Smooth muscle cell (in vitro differentiated cells): ENCODE results near the gene DEFB128. TPM values are rescaled to one million over a fixed set of nuclear protein-coding genes. Genes with fewer than 3 reads are reported as not detected.
"Not testable (repeated sequence)": the region's sequence is repeated elsewhere in the genome, so short reads cannot be mapped to it uniquely, and the experiment has no call there.

Source experiments
- DNase-seq: peaks from one replicate; lab custom pipeline; 2025; ENCODE audit not compliant: unreplicated experiment; lab: John Stamatoyannopoulos, UW
- H2AFZ ChIP-seq: fragments of 200-600 bp; sonication (generic); 2 replicates; pipeline ENCODE4 v1.6.0; 2016; ENCODE audit warnings: antibody characterized with exemption, low read depth, mild to moderate bottlenecking
- H3F3A ChIP-seq: fragments of 200-600 bp; sonication (generic); 2 replicates; pipeline ENCODE4 v1.6.0; 2017; ENCODE audit warnings: antibody characterized with exemption, low read depth
- H3K27ac ChIP-seq: fragments of 200-600 bp; sonication (generic); 2 replicates; pipeline ENCODE4 v1.5.1; 2016; ENCODE audit warnings: low read depth, mild to moderate bottlenecking
- H3K27me3 ChIP-seq: fragments of 200-600 bp; sonication (generic); 2 replicates; pipeline ENCODE4 v1.6.1; 2016; ENCODE audit warnings: low read depth, mild to moderate bottlenecking
- H3K36me3 ChIP-seq: fragments of 200-600 bp; sonication (generic); 2 replicates; pipeline ENCODE4 v1.5.1; 2016; ENCODE audit warnings: low read depth
- H3K4me1 ChIP-seq: fragments of 200-600 bp; sonication (generic); 2 replicates; pipeline ENCODE4 v1.5.1; 2016; ENCODE audit warnings: low read depth
- H3K4me2 ChIP-seq: fragments of 200-600 bp; sonication (generic); 2 replicates; pipeline ENCODE4 v1.6.0; 2016; ENCODE audit warnings: mild to moderate bottlenecking
- H3K4me3 ChIP-seq: fragments of 200-600 bp; sonication (generic); 2 replicates; pipeline ENCODE4 v1.5.1; 2016; ENCODE audit warnings: mild to moderate bottlenecking
- H3K79me2 ChIP-seq: fragments of 200-600 bp; sonication (generic); 2 replicates; pipeline ENCODE4 v1.6.0; 2016; ENCODE audit warnings: low read depth, mild to moderate bottlenecking
- H3K9ac ChIP-seq: fragments of 200-600 bp; sonication (generic); 2 replicates; pipeline ENCODE4 v1.6.0; 2016; ENCODE audit warnings: low read depth
- H3K9me3 ChIP-seq: fragments of 200-600 bp; sonication (generic); replicated peaks from 2 replicates; pipeline ENCODE4 v1.5.1; 2016; ENCODE audit warnings: low read depth
- H4K20me1 ChIP-seq: fragments of 200-600 bp; sonication (generic); 2 replicates; pipeline ENCODE4 v1.6.0; 2016; ENCODE audit warnings: low read depth
- WGBS: methylation state at CpG from one replicate; pipeline ENCODE4 v1.1.7; 2016; ENCODE audit warnings: low lambda C conversion rate; 5-methylcytosine and 5-hydroxymethylcytosine counted together
- polyA plus RNA-seq: library from polyadenylated mRNA; unstranded; fragments of >200 nt; fragmentation: Nextera tagmentation; extraction: Ambion mirVana; gene quantifications from 2 replicates; pipeline ENCODE4 v1.2.1, GENCODE V29; 2016
- total RNA-seq: library from RNA; depleted of rRNA; stranded (reverse); fragments of >200 nt; gene quantifications from 2 replicates; pipeline ENCODE4 v1.2.3, GENCODE V29; 2014
- TF ChIP-seq, protein P1 (sequence below): fragments of 200-600 bp; sonication (generic); IDR thresholded peaks from 2 replicates; pipeline ENCODE4 v1.5.1; 2017; ENCODE audit warnings: borderline replicate concordance, mild to moderate bottlenecking, antibody characterized with exemption; ENCODE audit not compliant: insufficient read depth, poor library complexity, severe bottlenecking

The DEFB128 gene
- total and polyA plus RNA-seq, 2 experiments from 2014 or later, result not detected

DNA sequence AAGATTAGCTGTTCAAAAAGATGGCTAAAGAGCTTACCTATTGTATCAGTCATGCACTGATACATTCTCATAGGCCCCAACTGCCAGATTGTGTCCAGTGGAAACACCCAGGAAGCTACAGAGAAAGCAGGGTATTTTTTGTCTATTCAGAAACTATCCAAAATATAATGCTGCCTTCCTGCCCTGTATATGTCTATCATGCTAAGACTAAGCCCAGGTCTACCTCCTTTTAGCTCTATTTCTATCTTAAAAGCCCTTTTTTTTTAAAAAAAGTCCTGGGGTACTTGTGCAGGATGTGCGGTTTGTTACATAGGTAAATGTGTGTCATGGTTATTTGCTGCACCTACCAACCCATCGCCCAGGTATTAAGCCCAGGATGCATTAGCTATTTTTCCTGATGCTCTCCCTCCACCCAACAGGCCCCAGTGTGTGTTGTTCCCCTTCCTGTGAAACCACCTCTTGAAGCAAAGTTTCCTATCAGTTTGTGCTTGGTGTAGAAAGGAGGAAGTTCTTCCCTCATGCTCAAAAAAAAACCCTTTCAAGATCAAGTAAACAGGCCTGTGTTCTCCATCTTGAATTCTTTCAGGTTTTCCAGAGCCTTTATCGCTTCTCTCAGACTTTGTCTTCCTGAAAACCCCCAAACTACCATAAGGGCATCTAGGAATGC, 38.1 kb upstream of the DEFB128 start:
- H3K4me2 ChIP-seq, result no peak overlapping the region
- no peaks in the 10 kb centered on the region for H3K9me3 ChIP-seq
- H3K9ac ChIP-seq, result no peak overlapping the region
- no peaks in the 10 kb centered on the region for H3K79me2 ChIP-seq
- no peak overlapping the region for H2AFZ ChIP-seq
- 80% methylated on average over 3 of the region's 3 CpGs for WGBS
- H4K20me1 ChIP-seq, result no peaks in the 10 kb centered on the region
- H3K27ac ChIP-seq, result no peak overlapping the region
- no peak for DNase-seq
- H3K4me3 ChIP-seq, result no peak overlapping the region
- no peaks in the 10 kb centered on the region for H3K4me1 ChIP-seq
- H3K36me3 ChIP-seq, result no peaks in the 10 kb centered on the region
- H3K27me3 ChIP-seq, result peaks cover 6% of the 10 kb centered on the region
- TF ChIP-seq, protein P1, sequence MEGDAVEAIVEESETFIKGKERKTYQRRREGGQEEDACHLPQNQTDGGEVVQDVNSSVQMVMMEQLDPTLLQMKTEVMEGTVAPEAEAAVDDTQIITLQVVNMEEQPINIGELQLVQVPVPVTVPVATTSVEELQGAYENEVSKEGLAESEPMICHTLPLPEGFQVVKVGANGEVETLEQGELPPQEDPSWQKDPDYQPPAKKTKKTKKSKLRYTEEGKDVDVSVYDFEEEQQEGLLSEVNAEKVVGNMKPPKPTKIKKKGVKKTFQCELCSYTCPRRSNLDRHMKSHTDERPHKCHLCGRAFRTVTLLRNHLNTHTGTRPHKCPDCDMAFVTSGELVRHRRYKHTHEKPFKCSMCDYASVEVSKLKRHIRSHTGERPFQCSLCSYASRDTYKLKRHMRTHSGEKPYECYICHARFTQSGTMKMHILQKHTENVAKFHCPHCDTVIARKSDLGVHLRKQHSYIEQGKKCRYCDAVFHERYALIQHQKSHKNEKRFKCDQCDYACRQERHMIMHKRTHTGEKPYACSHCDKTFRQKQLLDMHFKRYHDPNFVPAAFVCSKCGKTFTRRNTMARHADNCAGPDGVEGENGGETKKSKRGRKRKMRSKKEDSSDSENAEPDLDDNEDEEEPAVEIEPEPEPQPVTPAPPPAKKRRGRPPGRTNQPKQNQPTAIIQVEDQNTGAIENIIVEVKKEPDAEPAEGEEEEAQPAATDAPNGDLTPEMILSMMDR, result no peak
- H3F3A ChIP-seq, result no peaks in the 10 kb centered on the region

DNA sequence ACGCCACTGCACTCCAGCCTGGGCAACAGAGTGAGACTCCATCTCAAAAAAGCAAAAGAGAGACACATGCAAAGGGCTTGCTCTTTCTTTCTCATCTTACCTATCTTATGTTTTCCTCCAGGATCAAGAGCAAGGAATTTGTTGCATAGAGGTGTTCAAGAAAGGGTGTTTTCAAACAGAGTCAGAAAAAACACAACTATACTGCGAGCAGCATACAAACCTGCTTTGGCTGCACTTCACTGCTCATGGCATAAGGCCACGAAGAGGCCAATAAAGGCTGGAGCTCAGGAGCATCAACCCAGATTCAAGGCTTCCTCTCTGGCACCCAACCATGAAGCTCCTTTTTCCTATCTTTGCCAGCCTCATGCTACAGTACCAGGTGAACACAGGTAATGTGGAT, 37.4 kb upstream of the DEFB128 start, which contains the start of gene DEFB129:
Gene DEFB129, plus strand, starts transcription at position 301 of the 400 bp plus-strand sequence. Its CDS starts 31 bp downstream, at position 332.
- Histone ChIP-seq H4K20me1 (no peaks in the 10 kb centered on the region), H3K27ac (no peak within 1 kb of the TSS), H3K36me3 (no peaks in the 10 kb centered on the region), H3K9me3 (no peaks in the 10 kb centered on the region), H3K27me3 (peaks cover 10% of the 10 kb centered on the region), H3F3A (no peaks in the 10 kb centered on the region), H3K4me3 (no peak within 1 kb of the TSS), H3K9ac (no peak within 1 kb of the TSS), H2AFZ (no peak within 1 kb of the TSS), H3K4me1 (no peaks in the 10 kb centered on the region), H3K4me2 (no peak within 1 kb of the TSS), H3K79me2 (no peaks in the 10 kb centered on the region)
- no peak for DNase-seq
- WGBS, result 85% methylated on average over 3 of the region's 3 CpGs
- TF ChIP-seq, protein P1, result no peak

DNA sequence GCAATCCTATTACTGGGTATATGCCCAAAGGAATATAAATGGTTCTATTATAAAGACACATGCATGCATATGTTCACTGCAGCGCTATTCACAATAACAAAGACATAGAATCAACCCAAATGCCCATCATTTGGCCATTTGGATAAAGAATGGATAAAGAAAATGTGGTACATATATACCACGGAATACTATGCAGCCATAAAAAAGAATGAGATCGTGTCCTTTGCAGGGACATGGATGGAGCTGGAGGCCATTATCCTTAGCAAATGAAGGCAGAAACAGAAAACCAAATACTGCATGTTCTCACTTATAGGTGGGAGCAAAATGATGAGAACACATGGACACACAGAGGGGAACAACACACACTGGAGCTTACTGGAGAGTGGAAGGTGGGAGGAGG, 36.4 kb upstream of the DEFB128 start:
- not testable (repeated sequence) for H3K27ac ChIP-seq, H3F3A ChIP-seq, H3K36me3 ChIP-seq, H3K9ac ChIP-seq, H4K20me1 ChIP-seq, H3K4me2 ChIP-seq, H3K4me3 ChIP-seq, DNase-seq, H3K79me2 ChIP-seq, H3K4me1 ChIP-seq, H3K9me3 ChIP-seq, H2AFZ ChIP-seq
- peaks cover 14% of the 10 kb centered on the region for H3K27me3 ChIP-seq
- 81% methylated on average over 3 of the region's 3 CpGs for WGBS

- 65% methylated on average over 1 of the region's 1 CpG for WGBS
These were observed 31.8 kb upstream of the DEFB128 start for GRCh38 chr20:221258-221830.

More at GRCh38 chr20:221258-221830, 31.8 kb upstream of the DEFB128 start:
- no peaks in the 10 kb centered on the region for H3K79me2 ChIP-seq
- H3K9ac ChIP-seq, result no peak overlapping the region
- no peaks in the 10 kb centered on the region for H4K20me1 ChIP-seq
- no peak overlapping the region for H3K4me3 ChIP-seq
- no peaks in the 10 kb centered on the region for H3K36me3 ChIP-seq
- TF ChIP-seq, protein P1, result no peak
- no peaks in the 10 kb centered on the region for H3F3A ChIP-seq
- no peak overlapping the region for H3K27ac ChIP-seq
- DNase-seq, result no peak
- no peaks in the 10 kb centered on the region for H3K4me1 ChIP-seq
- no peak overlapping the region for H3K4me2 ChIP-seq
- peaks cover 28% of the 10 kb centered on the region for H3K27me3 ChIP-seq
- no peaks in the 10 kb centered on the region for H3K9me3 ChIP-seq
- no peak overlapping the region for H2AFZ ChIP-seq
